NCI-H1092 (cell line): Measurements from ENCODE around the gene PF4V1.

Experiments used
- DNase-seq: peaks from one replicate; lab custom pipeline; 2025; lab: John Stamatoyannopoulos, UW

The PF4V1 gene, protein sequence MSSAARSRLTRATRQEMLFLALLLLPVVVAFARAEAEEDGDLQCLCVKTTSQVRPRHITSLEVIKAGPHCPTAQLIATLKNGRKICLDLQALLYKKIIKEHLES

GRCh38 chr4:73853246-73853704 is at the start of gene PF4V1:
Gene PF4V1, plus strand, starts transcription at chr4:73853296. Its CDS starts 67 bp downstream, at chr4:73853363.
- DNase-seq, result no peak

GRCh38 chr4:73810191-73810590 is 42.9 kb upstream of the PF4V1 start:
- DNase-seq, result no peak

GRCh38 chr4:73811841-73812240 is 41.3 kb upstream of the PF4V1 start:
- DNase-seq, result no peak

DNA sequence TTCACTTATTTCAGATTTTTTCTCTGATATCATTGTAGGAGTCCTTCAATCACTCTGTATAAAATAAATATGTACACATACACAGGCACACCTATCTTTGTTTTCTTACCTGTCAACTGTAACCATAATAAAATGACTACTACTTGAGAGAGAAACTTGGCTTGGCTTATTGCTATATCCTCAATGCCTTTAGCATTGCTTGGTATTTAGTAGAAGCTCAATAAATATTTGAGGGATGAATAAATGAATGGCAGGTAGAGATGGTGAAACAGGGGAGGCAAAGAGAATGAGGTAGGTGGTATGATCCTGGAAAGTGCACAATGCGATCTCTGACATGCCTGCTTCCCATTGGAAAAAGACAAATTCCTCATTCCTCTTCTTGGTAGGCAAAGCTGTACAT is 38.4 kb upstream of the PF4V1 start:
- DNase-seq, result no peak

GRCh38 chr4:73815145-73815544 is 38.0 kb upstream of the PF4V1 start:
- DNase-seq, result no peak

- DNase-seq, result no peak
These were observed 36.3 kb upstream of the PF4V1 start for GRCh38 chr4:73816814-73817213.

- DNase-seq, result no peak
These were observed 35.8 kb upstream of the PF4V1 start for GRCh38 chr4:73817341-73817740.

DNA sequence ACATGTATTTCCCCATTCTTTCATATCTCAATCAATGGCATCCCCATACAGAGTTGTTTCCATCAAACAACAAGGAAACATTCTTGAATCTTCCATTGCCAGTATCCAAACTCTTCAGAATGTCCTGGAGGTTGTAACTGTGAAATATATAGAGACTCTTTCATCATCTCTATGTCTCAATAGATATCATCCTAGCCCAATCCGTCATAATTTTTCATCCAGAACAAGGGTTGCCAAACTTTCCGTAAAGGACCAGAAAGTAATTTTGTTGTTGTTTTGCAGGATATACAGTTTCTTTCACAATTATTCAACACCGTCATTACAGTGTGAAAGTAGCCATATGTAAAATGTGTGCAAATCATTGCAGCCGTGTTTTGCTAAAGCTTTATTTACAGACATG is 31.8 kb upstream of the PF4V1 start:
- no peak for DNase-seq

DNA sequence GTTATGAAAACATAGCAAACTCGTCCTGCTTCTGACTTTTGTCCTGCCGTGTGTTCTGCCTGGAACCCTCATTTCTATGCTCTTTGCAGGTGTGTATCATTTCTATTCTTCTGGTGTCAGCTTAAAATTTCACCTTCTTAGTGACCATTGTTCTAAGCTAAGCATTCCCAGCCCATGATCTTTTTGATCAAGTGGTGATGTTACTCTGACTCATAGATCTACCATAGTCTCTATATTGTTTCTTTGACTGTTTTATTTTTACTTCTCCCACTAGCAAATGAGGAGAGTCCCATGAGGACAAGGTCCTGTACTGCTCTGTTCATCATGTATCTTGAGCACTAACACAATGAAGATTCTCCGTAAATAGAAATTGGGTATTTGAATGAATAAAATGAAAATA is 30.7 kb upstream of the PF4V1 start:
- DNase-seq, result no peak

DNA sequence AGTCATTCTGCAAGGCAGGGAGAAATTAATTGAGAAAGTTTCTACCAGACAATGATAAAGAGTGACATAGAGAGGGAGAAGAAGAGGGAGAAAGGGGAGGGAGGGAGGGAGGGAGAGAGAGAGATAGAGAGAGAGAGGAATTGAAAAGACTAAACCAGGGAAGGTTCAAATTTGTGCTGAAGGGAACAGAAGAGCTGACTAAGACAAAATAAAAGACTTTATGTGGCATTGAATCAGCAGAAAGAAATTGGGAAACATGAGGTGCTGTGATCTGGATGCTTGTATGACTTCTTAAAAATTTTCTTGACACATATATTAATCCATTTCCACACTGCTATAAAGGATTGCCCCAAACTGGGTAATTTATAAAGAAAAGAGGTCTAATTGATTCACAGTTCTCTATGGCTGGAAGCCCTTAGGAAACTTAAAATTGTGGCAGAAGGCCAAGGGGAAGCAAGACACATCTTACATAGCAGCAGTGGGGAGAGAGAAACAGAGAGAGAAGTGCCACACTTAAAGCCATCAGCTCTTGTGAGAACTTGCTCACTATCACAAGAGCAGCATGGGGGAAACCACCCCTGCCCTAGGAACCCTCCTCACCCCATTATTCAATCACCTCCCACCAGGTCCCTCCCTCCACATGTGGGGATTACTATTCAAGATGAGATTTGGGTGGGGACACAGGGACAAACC is 30.1 kb upstream of the PF4V1 start:
- DNase-seq, result no peak

- DNase-seq, result no peak
These were observed 29.3 kb upstream of the PF4V1 start for GRCh38 chr4:73823760-73824159.

DNA sequence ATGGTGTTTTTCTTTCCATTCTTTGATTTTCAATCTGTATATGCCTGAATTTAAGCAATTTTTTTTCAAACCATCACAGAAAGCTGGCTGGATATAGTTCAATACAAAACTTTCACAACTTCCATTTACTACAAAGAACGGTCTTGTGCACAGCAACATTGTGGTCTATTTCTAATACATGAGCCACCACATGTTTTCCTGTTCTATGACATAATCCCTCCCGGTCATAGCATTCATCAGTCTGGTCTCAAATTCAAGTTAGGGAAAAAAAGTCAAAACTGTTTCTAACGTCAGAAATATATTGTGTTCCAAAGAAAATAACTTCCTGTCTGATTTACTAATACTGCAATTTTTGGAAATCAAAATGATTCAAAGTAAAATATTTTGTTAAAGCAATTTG is 24.1 kb upstream of the PF4V1 start:
- DNase-seq, result no peak

DNA sequence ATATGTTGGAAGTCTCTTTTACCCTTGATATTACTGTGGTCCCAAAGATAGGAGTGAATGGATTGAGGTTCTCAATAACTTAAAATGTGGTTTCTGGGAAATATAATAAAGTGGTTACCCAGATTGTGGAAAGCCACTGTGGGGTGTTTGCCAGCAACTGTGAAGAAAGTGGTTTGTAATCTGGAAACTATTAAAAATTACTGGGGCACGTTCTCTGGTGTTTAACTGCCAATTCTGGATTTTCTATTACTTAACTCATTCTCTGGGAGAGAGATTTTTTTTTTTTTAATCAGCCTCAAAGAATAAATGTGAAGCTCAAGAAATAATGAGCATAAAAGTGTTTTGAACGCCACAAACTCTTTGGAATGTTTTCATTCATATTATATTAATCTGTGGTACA is 21.5 kb upstream of the PF4V1 start:
- no peak for DNase-seq

DNA sequence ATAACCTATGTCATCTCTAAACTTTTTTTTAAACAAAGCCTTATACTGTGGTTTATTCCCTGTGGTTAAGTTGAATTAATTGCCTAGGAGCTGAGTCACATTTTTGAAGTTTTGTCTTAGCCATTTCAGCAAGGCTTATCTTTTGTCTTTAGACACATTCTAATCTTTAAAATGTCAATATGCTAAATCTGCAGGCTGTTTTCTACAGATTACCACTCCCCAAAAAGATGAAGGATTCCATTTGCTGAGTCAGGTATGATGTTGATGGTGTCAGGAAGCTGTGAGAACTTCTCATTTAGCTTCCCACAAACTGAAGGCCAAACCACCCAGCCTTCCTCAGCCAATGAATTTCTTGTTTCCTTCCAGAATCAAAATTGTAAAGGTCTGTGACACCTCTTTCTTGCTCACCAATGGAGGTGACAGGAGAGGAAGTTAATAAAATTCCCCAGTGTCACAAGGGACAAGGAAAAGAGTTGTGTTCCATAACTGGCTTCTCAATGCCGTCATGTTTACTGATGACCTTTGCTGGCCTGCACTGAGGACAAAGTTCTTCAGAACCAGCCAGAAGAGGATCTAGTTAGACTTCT is 20.4 kb upstream of the PF4V1 start:
- DNase-seq, result no peak

GRCh38 chr4:73836373-73837279 is 16.5 kb upstream of the PF4V1 start, which contains the start of gene CXCL6:
Gene CXCL6, plus strand, starts transcription at chr4:73836678. Its CDS starts 73 bp downstream, at chr4:73836751.
- DNase-seq, result no peak

- DNase-seq, result no peak
These were observed 14.0 kb upstream of the PF4V1 start for GRCh38 chr4:73839071-73839470.

DNA sequence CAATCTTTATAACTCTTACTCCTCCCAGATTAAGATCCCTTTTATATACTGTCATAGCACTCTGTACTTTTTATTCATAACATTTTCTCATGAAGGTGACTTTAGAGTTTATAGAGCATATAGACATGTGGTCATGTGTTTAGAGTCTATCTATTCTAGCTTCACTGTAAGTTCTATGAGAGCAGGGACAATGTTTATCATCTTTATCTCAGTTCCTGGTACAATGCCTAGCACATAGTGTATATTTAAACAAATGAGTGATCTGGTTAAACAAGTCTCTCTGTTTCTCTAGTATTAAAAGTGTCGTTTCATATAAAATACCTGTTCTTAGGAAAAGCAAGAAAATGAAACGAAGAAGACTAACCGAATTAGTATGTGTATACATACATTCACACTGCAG is 13.4 kb upstream of the PF4V1 start:
- DNase-seq, result no peak

DNA sequence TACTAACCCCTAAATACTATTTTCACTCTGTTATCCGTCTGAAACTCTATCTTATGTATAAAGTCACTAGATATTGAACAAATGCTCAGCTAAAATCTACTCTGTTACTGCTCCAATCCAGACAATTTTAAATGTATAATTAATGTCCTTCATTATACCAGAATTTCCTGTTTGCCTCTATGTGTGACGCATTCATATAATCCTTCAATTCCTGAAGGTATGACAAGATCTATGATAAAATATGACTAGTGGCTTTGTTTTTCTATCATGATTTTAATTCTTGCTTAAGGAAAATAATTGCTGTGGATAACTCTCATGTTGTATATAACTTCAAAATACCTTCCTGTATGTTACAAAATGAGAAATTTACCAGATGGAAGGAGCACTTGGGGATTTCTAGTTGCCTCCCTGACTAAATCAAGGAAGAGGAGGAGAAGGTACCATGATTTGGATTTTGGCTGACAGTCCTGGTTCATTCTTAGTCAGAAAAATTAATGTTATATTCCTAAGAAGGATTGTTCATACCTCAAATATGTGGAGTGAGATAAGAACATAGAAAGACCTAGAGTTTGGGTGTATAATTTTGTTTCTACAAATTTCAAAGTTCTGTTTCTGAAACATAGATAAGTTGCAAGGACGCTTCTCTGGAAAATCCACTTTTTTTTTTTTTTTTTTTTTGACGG is 11.7 kb upstream of the PF4V1 start:
- DNase-seq, result no peak

GRCh38 chr4:73842696-73843095 is 10.4 kb upstream of the PF4V1 start:
- no peak for DNase-seq

DNA sequence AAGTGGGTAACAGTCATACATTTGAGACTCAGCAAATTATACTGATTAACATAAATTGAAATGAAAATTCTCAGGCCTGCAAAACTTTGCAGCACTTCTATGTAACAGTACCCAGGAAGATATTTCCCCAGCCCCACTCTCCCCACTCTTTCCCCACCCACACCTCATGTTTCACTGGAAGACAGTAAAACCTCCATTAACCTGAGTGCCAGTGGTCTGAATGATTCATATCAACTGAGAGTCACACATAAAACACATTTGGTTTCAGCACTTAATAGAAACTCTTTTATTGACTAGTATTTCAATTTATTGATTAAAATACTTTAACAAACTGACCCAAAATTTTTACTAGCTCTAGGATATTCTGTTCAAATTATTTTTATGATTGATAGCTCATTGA is 9.7 kb upstream of the PF4V1 start:
- DNase-seq, result no peak

DNA sequence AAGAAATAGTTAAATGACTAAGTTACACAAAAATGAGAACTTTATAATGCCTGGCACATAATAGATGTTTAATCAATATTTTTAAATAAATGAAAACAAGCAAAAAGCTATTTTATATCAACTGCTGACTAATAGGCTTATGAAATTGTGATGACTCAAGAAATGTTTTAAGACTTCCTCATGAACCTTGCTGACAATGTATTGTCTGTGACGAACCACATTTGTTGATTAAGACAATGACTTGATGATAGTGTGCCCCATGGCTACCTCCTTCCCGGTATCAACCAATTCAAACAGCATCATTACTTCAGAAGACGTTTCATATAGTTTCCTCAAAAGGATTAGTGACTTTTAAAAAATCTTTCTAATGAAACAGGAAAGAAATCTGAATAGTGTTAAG is 8.8 kb upstream of the PF4V1 start:
- no peak for DNase-seq

DNA sequence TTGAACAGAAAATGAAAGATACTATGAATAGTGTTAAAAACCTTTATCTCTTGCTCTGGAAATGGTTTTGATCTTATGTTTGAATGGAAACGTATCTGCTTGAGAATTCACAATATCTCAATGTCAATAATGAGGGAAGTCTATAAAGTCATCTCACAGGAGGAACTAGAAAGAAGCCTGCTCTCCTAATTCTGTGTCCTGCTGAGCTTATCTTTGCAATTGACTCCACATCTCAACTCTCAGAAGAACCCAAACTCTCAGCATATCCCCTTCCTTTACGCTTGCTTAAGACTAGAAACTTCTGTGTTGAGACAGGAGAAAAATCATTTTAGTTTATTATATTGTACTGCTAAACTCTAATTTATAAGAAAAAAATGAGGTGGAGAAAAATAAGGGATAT is 8.3 kb upstream of the PF4V1 start:
- no peak for DNase-seq
